ENCODE results near the gene NXPE3.

Gene NXPE3

GRCh38 chr3:101853982-101854381 lies 75.0 kb downstream of the NXPE3 start:
- no peak for DNase-seq

GRCh38 chr3:101854608-101855304 lies 75.7 kb downstream of the NXPE3 start:
- peak; percentile 26 for DNase-seq

DNA sequence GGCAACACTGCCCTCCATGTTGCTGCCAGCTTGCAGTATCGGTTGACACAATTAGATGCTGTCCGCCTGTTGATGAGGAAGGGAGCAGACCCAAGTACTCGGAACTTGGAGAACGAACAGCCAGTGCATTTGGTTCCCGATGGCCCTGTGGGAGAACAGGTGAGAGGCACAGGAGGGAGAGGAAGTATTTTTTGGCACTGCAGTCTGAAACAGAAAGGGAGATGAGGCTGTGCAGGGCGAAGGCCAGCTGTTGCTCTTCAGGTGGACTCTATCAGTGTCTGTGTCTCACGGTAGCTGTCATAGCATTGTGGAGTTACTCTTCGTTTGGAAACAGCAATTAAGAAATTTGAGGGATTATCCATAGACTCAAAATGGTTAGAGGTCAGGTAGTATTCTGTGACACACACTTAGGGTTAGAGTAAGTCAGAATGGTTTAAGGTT lies 78.3 kb downstream of the NXPE3 start:
- DNase-seq: peak; percentile 21

- DNase-seq: peak; percentile 19
Observed at GRCh38 chr3:101858464-101859030, 79.5 kb downstream of the NXPE3 start.

DNA sequence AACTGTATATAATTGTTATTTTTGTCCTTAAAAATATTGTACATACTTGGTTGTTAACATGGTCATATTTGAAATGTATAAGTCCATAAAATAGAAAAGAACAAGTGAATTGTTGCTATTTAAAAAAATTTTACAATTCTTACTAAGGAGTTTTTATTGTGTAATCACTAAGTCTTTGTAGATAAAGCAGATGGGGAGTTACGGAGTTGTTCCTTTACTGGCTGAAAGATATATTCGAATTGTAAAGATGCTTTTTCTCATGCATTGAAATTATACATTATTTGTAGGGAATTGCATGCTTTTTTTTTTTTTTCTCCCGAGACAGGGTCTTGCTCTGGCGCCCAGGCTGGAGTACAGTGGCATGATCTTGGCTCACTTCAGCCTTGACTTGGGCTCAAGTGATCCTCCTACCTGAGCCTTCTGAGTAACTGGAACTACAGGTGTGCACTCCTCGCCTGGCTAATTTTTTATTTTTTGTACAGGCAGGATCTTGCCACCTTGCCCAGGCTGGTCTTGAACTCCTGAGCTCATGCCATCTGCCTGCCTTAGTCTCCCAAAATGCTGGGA lies 81.0 kb downstream of the NXPE3 start:
- peak; percentile 23 for DNase-seq

DNA sequence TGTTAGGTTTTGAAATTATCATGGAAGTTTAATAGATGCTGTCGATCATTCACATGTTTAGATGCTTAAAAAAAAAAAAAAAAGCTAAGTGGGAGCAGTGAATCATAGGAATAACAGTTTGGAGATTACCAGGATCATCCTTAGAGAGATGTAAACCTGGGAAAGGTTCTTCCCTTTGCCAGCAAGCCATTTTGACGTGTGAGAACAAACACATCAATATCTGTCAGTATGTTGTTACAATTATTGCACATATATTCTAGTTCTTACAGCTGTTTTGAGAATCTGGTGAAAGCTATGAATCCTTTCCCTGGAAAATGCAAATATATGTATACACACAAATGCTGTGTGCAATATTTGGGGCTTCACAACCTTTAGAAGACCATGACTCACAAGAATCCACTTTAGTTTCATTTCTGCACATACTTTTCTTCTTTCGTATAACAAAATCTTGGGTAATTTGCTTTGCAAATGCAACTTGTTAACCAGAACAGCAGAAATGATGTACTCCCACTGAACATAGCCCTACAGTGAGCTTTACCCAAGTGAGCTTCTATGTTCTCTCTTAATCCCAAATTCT lies 82.3 kb downstream of the NXPE3 start:
- DNase-seq: peak; percentile 47

- DNase-seq: peak; percentile 60
Observed at GRCh38 chr3:101861789-101862415, 82.9 kb downstream of the NXPE3 start.

- peak; percentile 60 for DNase-seq
Observed at GRCh38 chr3:101862416-101863165, 83.6 kb downstream of the NXPE3 start.

DNA sequence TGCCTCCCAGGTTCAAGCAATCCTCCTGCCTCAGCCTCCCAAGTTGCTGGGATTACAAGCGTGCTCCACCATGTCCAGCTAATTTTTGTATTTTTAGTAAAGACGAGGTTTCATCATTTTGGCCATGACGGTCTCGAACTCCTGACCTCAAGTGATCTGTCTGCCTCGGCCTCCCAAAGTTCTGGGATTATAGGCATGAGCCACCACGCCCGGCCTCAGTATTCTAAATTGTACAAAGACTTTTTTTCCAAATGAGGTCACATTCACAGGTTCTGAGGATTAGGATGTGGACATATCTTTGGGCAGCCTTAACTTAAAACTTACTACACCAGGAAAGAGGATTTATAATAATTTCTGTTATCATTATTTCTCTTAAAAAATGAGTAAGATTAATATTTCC lies 85.9 kb downstream of the NXPE3 start:
- DNase-seq: peak; percentile 17

GRCh38 chr3:101865751-101866509 lies 86.9 kb downstream of the NXPE3 start:
- DNase-seq: peak; percentile 30

- no peak for DNase-seq
Observed at GRCh38 chr3:101867511-101867910, 88.5 kb downstream of the NXPE3 start.

DNA sequence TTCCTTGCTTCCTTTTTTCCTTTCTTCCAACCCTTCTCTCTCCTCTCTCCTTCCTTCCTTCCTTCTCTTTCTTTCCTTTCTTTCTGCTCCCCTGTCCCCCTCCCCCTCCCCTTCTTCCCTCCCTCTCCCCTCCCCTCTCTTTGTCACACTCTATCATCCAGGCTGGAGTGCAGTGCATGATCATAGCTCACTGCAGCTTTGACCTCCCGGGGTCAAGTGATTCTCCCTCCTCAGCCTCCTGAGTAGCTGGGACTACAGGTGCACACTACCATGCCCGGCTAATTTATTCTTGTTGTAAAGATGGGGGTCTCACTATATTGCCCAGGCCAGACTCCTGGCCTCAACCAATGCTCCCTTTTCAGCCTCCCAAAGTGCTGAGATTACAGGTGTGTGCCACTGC lies 89.0 kb downstream of the NXPE3 start:
- no peak for DNase-seq

GRCh38 chr3:101868534-101869464 lies 89.8 kb downstream of the NXPE3 start:
- peak; percentile 30 for DNase-seq

- no peak for DNase-seq
Observed at GRCh38 chr3:101870138-101870537, 91.1 kb downstream of the NXPE3 start.

- DNase-seq: no peak
Observed at GRCh38 chr3:101873619-101874018, 94.6 kb downstream of the NXPE3 start.

DNA sequence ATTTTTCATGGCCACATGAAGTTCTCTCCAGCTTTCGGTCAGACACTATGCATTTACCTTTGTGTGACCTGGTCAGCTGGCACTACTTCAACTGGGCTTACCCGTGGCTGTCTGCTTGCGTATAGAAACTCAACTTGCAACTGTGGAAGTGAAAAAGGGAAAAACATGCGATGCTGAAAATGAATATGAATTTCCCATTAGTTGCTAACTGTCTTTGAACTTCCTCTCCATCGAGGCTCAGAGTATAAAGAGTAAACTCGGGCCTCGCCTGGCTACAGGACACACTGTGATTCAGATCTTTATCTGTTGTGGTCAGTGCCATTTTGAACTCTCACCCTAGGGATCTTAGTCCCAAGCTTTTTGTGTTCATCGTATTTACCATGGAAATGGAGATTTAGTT lies 97.1 kb downstream of the NXPE3 start:
- no peak for DNase-seq
